DMS 273 (cell line): ENCODE results near the gene PPARGC1A.

Source experiments
- DNase-seq: peaks from one replicate; lab custom pipeline; 2025; ENCODE audit not compliant: unreplicated experiment; lab: John Stamatoyannopoulos, UW

Gene PPARGC1A

GRCh38 chr4:23881674-23882337 is 8.0 kb downstream of the PPARGC1A start:
- DNase-seq: no peak

GRCh38 chr4:23881052-23881501 is 8.8 kb downstream of the PPARGC1A start:
- DNase-seq: no peak

- DNase-seq: no peak
Observed at GRCh38 chr4:23878912-23879732, 10.7 kb downstream of the PPARGC1A start.

GRCh38 chr4:23878246-23878891 is 11.5 kb downstream of the PPARGC1A start:
- DNase-seq: no peak

- DNase-seq: no peak
Observed at GRCh38 chr4:23877758-23878229, 12.1 kb downstream of the PPARGC1A start.

- DNase-seq: no peak
Observed at GRCh38 chr4:23876418-23877089, 13.3 kb downstream of the PPARGC1A start.

- DNase-seq: no peak
Observed at GRCh38 chr4:23875317-23875716, 14.5 kb downstream of the PPARGC1A start.

- DNase-seq: no peak
Observed at GRCh38 chr4:23874536-23874901, 15.3 kb downstream of the PPARGC1A start.

GRCh38 chr4:23873717-23874535 is 15.9 kb downstream of the PPARGC1A start:
- no peak for DNase-seq

GRCh38 chr4:23871426-23871825 is 18.4 kb downstream of the PPARGC1A start:
- DNase-seq: no peak

- no peak for DNase-seq
Observed at GRCh38 chr4:23866450-23867075, 23.3 kb downstream of the PPARGC1A start.

- DNase-seq: no peak
Observed at GRCh38 chr4:23861897-23862296, 27.9 kb downstream of the PPARGC1A start.

- no peak for DNase-seq
Observed at GRCh38 chr4:23860919-23861318, 28.9 kb downstream of the PPARGC1A start.

- no peak for DNase-seq
Observed at GRCh38 chr4:23857367-23857959, 32.4 kb downstream of the PPARGC1A start.

GRCh38 chr4:23856630-23857029 is 33.2 kb downstream of the PPARGC1A start:
- no peak for DNase-seq

- no peak for DNase-seq
Observed at GRCh38 chr4:23855912-23856605, 33.8 kb downstream of the PPARGC1A start.

- DNase-seq: no peak
Observed at GRCh38 chr4:23853986-23854660, 35.7 kb downstream of the PPARGC1A start.

- no peak for DNase-seq
Observed at GRCh38 chr4:23851464-23851863, 38.4 kb downstream of the PPARGC1A start.
